AG04450 (cell line): ENCODE measurements around the gene NCF4. TPM values are rescaled to one million over a fixed set of nuclear protein-coding genes. Genes with fewer than 3 reads are reported as not detected.

Experiments used
- CTCF ChIA-PET: fragments of 300-600, 350-600 bp; formaldehyde crosslinking; extraction: SDS; loops from one replicate; lab custom pipeline; 2022; ENCODE audit warnings: antibody characterized with exemption, inconsistent platforms; lab: Charles Lee
- POLR2A ChIA-PET: fragments of 350-600 bp; formaldehyde crosslinking; extraction: SDS; loops from one replicate; lab custom pipeline; 2021; ENCODE audit warnings: antibody characterized with exemption, inconsistent platforms; lab: Yijun Ruan, JAX
- DNase-seq: peaks from one replicate; pipeline ENCODE4 v3.0.0-alpha.2; 2011; ENCODE audit warnings: low read depth, low spot score
- H3K27ac ChIP-seq: one replicate; pipeline ENCODE4 v1.5.1; 2012; ENCODE audit warnings: low read depth, low read length, control low read depth
- H3K27me3 ChIP-seq: one replicate; pipeline ENCODE4 v1.6.0; 2012; ENCODE audit warnings: low read length; ENCODE audit not compliant: control insufficient read depth, insufficient read depth
- H3K4me3 ChIP-seq: 2 replicates; pipeline ENCODE4 v1.5.1; 2011; ENCODE audit warnings: mild to moderate bottlenecking, low read depth, low read length, control low read depth
- H3K9me3 ChIP-seq: 2 replicates; pipeline ENCODE4 v1.5.1; 2012; ENCODE audit warnings: low read length; ENCODE audit not compliant: control insufficient read depth, insufficient read depth
- polyA plus RNA-seq: library from polyadenylated mRNA; depleted of rRNA; stranded (reverse); fragments of >200 nt; gene quantifications from 2 replicates; pipeline ENCODE4 v1.2.3, GENCODE V29; 2011
- TF ChIP-seq, protein P1 (sequence below): IDR thresholded peaks from 2 replicates; pipeline ENCODE4 v1.5.1; 2011; ENCODE audit warnings: low read depth, low read length, control low read depth, inconsistent platforms

Gene NCF4
- polyA plus RNA-seq, 1 experiment: not detected

DNA sequence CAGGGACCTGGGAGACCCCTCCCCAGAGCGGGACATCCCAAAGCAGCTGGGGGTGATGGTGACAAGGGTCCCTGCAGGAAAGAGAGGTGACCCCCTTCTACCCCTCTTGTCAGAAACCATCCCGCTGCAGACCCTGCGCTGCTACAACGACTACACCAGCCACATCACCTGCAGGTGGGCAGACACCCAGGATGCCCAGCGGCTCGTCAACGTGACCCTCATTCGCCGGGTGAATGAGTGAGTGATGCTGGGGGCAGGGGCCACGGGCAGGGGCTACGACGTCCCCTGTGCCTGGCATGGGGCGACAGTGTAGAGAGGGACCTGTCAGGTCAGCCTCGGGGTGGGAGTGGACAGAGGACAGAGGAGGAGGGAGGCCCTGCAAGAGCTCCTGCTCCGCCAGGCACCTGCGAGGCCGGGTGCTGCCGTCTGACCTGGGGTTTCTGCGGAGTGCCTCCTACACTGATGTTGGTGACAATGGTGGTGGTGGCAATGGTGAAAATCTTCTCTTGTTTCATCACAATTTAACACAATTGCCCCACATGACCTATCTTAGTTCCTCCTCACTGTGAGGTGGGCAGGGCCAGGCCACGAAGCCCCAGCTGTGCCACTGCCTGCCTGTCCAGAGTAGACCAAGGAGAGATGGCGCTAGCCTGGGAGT is 62.5 kb downstream of the NCF4 start:
- CTCF ChIA-PET: no interaction called here
- H3K27me3 ChIP-seq: peaks cover 13% of the 10 kb centered on the region
- no peak for DNase-seq

DNA sequence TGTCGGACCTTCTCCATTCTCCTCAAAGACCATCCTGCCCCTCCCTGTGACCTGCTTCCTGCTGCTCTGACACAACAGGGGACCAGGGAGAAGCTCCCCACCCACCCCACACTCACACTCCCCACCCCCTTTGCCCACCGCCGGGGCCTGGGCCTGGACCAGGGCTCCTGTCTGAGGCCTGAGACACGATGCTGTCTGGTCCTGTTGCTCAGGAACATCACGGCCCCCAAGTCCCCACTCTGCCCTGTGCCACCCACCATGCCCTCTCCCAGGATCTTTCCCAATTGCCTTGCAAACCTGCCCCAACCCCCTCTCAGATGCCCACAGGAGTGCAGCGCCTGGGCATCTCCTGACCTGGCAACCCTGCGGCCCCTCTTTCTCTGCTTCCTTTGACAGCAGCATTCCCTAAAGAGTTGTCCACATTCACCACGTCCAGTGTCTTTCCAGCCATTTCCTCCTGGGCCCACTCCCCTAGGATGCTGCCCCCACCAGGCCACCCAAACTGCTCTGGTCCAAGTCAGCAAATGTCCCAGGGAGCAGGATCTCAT is 63.4 kb downstream of the NCF4 start:
- Histone ChIP-seq H3K27me3 (peaks cover 13% of the 10 kb centered on the region), H3K27ac (no peak overlapping the region), H3K9me3 (no peaks in the 10 kb centered on the region), H3K4me3 (no peak overlapping the region)
- DNase-seq: no peak
- ChIA-PET CTCF (no interaction called here), POLR2A (no interaction called here)
- TF ChIP-seq, protein P1, sequence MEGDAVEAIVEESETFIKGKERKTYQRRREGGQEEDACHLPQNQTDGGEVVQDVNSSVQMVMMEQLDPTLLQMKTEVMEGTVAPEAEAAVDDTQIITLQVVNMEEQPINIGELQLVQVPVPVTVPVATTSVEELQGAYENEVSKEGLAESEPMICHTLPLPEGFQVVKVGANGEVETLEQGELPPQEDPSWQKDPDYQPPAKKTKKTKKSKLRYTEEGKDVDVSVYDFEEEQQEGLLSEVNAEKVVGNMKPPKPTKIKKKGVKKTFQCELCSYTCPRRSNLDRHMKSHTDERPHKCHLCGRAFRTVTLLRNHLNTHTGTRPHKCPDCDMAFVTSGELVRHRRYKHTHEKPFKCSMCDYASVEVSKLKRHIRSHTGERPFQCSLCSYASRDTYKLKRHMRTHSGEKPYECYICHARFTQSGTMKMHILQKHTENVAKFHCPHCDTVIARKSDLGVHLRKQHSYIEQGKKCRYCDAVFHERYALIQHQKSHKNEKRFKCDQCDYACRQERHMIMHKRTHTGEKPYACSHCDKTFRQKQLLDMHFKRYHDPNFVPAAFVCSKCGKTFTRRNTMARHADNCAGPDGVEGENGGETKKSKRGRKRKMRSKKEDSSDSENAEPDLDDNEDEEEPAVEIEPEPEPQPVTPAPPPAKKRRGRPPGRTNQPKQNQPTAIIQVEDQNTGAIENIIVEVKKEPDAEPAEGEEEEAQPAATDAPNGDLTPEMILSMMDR: no peak

More for the DNA sequence above, 62.5 kb downstream of the NCF4 start:
- TF ChIP-seq, protein P1: no peak
- Histone ChIP-seq H3K9me3 (no peaks in the 10 kb centered on the region), H3K4me3 (no peak overlapping the region), H3K27ac (no peak overlapping the region)
- POLR2A ChIA-PET: no interaction called here

DNA sequence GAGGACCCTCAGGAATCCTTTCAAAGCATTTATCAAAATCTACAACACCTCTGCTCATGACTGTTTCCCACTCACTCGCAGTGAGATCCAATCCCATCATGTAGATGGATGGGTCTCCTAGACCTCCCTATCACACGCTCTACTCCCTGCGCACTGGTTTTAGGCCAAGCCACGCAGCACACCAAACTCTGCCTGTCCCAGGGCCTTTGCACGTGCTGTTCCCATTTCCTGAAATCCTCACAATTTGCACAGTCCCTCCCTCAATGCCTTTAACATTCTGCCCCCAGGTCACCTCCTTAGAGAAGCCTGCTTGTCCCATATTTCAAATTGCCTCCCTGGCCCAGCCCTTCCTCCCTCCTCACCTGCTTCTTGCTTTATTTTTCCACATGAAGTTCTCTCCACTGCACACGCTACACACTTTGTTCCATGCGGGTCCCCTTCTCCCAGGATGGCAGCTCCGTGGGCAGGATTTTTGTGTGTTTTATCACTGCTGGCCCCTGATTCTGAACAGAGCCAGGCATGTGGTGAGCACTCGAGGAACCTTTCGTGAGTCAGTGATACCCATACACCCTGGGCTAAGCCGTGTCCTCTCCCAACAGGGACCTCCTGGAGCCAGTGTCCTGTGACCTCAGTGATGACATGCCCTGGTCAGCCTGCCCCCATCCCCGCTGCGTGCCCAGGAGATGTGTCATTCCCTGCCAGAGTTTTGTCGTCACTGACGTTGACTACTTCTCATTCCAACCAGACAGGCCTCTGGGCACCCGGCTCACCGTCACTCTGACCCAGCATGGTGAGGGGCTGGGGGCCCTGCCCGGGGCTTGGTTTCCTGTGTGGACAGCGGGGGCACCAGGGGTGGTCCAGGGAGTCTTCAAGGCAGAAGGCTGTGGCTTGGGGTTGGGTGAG is 64.8 kb downstream of the NCF4 start:
- TF ChIP-seq, protein P1: no peak
- DNase-seq: no peak
- ChIA-PET CTCF (no interaction called here), POLR2A (no interaction called here)
- Histone ChIP-seq H3K27me3 (peaks cover 17% of the 10 kb centered on the region), H3K9me3 (no peaks in the 10 kb centered on the region), H3K27ac (no peak overlapping the region), H3K4me3 (no peak overlapping the region)

DNA sequence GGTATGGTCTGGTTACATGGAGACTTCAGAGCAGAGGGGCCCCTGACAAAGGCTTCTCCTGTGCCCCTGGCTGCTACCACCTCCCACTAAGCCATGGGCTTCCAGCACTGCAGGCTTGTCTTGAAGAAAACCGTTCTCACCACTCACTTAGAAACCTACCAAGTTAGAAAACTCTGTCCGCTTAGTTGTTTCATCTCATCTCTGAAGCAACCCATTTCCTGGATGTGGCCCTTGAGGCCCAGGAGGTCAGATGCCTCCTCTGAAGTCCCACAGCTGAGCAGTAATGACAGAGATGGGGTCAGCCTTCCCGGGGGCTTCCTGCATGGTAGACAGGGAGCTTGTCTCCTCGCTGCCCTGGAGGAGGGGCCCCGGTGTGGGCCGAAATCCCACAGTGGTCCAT is 65.5 kb downstream of the NCF4 start:
- Histone ChIP-seq H3K27ac (no peak overlapping the region), H3K4me3 (no peak overlapping the region), H3K9me3 (no peaks in the 10 kb centered on the region), H3K27me3 (peaks cover 17% of the 10 kb centered on the region)
- CTCF ChIA-PET: no interaction called here
- no peak for DNase-seq
- TF ChIP-seq, protein P1: no peak
- POLR2A ChIA-PET: no interaction called here
